Lower leg skin (tissue), 4 donors: ENCODE measurements around the gene SLC6A1. TPM values are rescaled to one million over a fixed set of nuclear protein-coding genes. Genes with fewer than 3 reads are reported as not detected.
"Not testable (repeated sequence)": the region's sequence is repeated elsewhere in the genome, so short reads cannot be mapped to it uniquely, and the experiment has no call there.

Source experiments
- DNase-seq, 2 donors: peaks; one replicate each; pipeline ENCODE4 v3.0.0-alpha.2; 2019; ENCODE audit warnings: low spot score in 2 of 2
- H3K4me3 ChIP-seq: fragments of 200-600 bp; sonication (generic); 2 replicates; pipeline ENCODE4 v1.5.1; 2017; ENCODE audit warnings: mild to moderate bottlenecking, low read depth; ENCODE audit not compliant: poor library complexity, severe bottlenecking
- CTCF ChIP-seq, 3 donors: fragments of 450-650 bp; IDR thresholded peaks; one replicate each; pipeline ENCODE4 v1.5.1; 2016; ENCODE audit warnings: antibody characterized with exemption in 3 of 3, mild to moderate bottlenecking in 3 of 3, moderate library complexity in 2 of 3
- POLR2A ChIP-seq, 2 donors: fragments of 450-650 bp; IDR thresholded peaks; one replicate each; pipeline ENCODE4 v1.6.1; 2016 to 2017; ENCODE audit warnings: antibody characterized with exemption in 2 of 2, mild to moderate bottlenecking in 1 of 2, moderate library complexity in 1 of 2
- WGBS, 2 donors: methylation state at CpG; one replicate each; pipeline ENCODE4 v1.1.5; 2018; 5-methylcytosine and 5-hydroxymethylcytosine counted together
- intact Hi-C: fragments of 100-400 bp; cut with DNase I; formaldehyde crosslinking; loops from one replicate; pipeline ENCODE4 v1.15.0; 2023; ENCODE audit warnings: low total_unique reads
- total RNA-seq, 4 donors: library from RNA; depleted of rRNA; stranded (reverse); fragments of >200 nt; gene quantifications; one replicate each; pipeline ENCODE4 v1.1.0, GENCODE V29; 2016

SLC6A1 gene
- total RNA-seq, 4 donors from 2014 or later: 0.10 to 2.3 (median 1.1) TPM; not detected in 1

- TF ChIP-seq CTCF (IDR thresholded peaks at IDR 0.05): no peak
- no peak for TF ChIP-seq POLR2A (IDR thresholded peaks at IDR 0.05)
- intact Hi-C loops: no loop called here
- no peak for DNase-seq
- WGBS, 2 donors: 68 to 72% methylated on average over 5 of the region's 5 CpGs
- H3K4me3 ChIP-seq: no peak overlapping the region
Measured at GRCh38 chr3:11072631-11073030, 80.1 kb downstream of the SLC6A1 start.

GRCh38 chr3:11074011-11074410 is 81.5 kb downstream of the SLC6A1 start:
- DNase-seq: peak in 1 of 2 donors; percentile 48
- intact Hi-C loops: no loop called here

GRCh38 chr3:11074451-11074850 is 81.9 kb downstream of the SLC6A1 start:
- intact Hi-C loops: no loop called here
- TF ChIP-seq POLR2A (IDR thresholded peaks at IDR 0.05): no peak
- TF ChIP-seq CTCF (IDR thresholded peaks at IDR 0.05): no peak
- WGBS, 2 donors: 83 to 91% methylated on average over 3 of the region's 3 CpGs
- H3K4me3 ChIP-seq: no peak overlapping the region
- peak in 1 of 2 donors; percentile 53 for DNase-seq

More at GRCh38 chr3:11074011-11074410, 81.5 kb downstream of the SLC6A1 start:
- no peak overlapping the region for H3K4me3 ChIP-seq
- WGBS, 2 donors: 57 to 69% methylated on average over 2 of the region's 2 CpGs
- no peak for TF ChIP-seq CTCF (IDR thresholded peaks at IDR 0.05)

GRCh38 chr3:11075122-11075521 is 82.6 kb downstream of the SLC6A1 start:
- DNase-seq, intact Hi-C loops, H3K4me3 ChIP-seq: not testable (repeated sequence)
- WGBS, 2 donors: 80 to 94% methylated on average over 2 of the region's 2 CpGs

- 69% methylated on average over 6 of the region's 6 CpGs for WGBS, 2 donors
Measured at GRCh38 chr3:11076711-11077110, 84.2 kb downstream of the SLC6A1 start.

GRCh38 chr3:11077466-11077865 is 84.9 kb downstream of the SLC6A1 start:
- WGBS, 2 donors: 83 to 98% methylated on average over 2 of the region's 2 CpGs
- TF ChIP-seq CTCF (IDR thresholded peaks at IDR 0.05) (no peak), POLR2A (IDR thresholded peaks at IDR 0.05) (no peak)
- intact Hi-C loops: no loop called here
- no peak overlapping the region for H3K4me3 ChIP-seq
- DNase-seq: peak in 1 of 2 donors; percentile 34

More at GRCh38 chr3:11076711-11077110, 84.2 kb downstream of the SLC6A1 start:
- TF ChIP-seq CTCF (IDR thresholded peaks at IDR 0.05) (no peak), POLR2A (IDR thresholded peaks at IDR 0.05) (no peak)
- intact Hi-C loops: no loop called here
- H3K4me3 ChIP-seq: no peak overlapping the region
- DNase-seq: peak in 1 of 2 donors; percentile 34
